ENCODE measurements around the gene SLC10A3.

The SLC10A3 gene

GRCh38 chrX:154439841-154440240 lies 50.6 kb downstream of the SLC10A3 start:
- no peak for DNase-seq (ENCODE audit: low spot score)

GRCh38 chrX:154437971-154438893 lies 52.2 kb downstream of the SLC10A3 start:
- no peak for DNase-seq (ENCODE audit: low spot score)
